Ammon's horn (tissue), 1 donor: ENCODE measurements around the gene TYK2.
A peak's percentile ranks its signal among the peaks of the same experiment; 100 is the strongest.
"Not testable (repeated sequence)": the region's sequence is repeated elsewhere in the genome, so short reads cannot be mapped to it uniquely, and the experiment has no call there.

ENCODE experiments used
- DNase-seq: peaks from one replicate; pipeline ENCODE4 v3.0.0-alpha.2; 2016; ENCODE audit warnings: low spot score

Gene TYK2

DNA sequence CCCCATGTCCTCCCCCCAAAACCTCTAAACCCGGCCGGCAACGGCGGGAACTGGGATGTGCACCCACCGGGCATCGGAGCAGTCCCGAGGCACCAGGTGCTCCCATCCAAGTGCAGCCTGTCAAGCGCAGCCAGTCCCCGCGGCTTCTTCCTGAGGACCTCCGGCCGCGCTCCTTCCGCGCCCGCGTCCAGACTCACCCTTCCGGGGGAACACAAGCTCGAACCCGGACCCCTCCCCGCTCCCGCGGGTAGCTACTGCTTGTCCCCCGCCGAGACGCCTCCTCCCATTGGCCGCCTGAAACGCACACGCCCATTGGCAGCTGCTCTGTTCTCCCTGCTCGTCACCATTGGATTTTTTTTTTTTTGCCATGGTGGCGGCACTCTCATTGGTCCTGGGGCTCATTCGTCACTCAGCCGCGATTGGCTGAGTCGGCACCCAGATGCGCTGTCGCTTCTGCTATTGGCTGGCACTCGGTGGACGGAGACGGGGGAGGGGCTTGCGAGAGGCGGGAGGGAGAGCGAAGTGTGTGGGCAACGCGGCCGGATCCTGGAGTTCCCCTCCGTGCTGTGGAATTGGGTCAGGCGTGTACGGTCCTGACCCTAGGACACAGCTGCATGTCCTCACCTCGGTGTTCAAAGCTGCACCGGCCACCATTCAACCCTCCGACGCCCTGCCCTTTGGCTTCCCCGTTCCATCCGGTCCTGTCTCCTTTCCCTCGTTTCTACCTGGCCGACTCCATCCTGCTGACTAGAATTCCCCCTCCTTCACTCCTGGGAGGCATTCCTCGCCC, at the start of gene TYK2:
Gene TYK2, minus strand, starts transcription at position 260 of the 790 bp plus-strand sequence. CDS start 2,166 bp downstream, outside the sequence.
- peak; percentile 99 for DNase-seq

DNA sequence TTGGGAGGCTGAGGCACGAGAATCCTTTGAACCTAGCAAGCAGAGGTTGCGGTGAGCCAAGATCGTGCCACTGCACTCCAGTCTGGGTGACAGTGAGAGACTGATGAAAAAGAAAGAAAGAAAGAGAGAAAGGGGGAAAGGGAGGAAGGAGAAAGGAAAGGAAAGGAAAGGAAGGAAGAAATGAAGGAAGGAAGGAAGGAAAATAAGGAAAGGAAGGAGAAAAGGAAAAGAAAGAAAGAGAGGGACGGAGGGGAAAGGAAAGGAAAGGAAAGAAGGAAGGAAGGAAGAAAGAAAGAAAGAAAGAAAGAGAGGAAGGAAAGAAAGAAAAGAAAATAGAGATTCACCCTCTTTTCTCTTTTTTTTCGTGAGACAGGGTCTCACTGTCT, 48.6 kb upstream of the TYK2 start:
- DNase-seq, result no peak

DNA sequence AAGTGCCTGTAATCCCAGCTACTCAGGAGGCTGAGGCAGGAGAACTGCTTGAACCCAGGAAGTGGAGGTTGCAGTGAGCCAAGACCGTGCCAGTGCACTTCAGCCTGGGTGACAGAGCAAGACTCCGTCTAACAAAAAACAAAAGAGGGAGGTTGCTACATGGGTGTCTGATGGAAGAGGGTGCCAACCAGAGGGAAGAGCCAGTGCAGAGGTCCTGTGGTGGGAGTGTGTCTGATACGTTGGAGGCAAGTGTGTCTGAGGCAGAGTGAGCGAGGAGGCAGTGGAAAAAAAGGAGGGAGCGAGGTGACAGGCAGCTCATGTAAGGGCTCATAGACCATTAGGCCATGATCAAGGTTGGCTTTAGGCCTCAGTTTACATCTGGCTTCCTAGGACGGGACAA, 46.8 kb upstream of the TYK2 start:
- peak; percentile 0 for DNase-seq

- DNase-seq, result peak; percentile 80
These were observed 43.8 kb upstream of the TYK2 start for GRCh38 chr19:10424011-10424637.

DNA sequence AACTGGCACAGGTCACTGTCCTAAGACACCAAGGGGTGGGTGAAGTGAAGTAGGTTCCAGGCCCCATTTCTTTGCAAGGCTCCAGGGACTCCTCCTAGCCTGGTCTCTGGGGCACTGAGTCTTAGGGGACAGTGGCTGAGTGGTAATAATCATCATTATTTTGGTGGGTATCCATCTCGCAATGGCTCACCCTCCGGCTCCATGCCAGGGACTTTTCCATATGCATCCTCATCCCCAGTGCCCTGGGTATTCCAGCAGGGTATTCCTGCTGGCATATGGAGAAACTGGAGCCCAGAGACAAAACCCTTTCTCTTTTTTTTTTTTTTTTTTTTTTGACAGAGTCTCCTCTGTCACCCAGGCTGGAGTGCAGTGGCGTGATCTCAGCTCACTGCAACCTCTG, 42.5 kb upstream of the TYK2 start:
- DNase-seq, result no peak

DNA sequence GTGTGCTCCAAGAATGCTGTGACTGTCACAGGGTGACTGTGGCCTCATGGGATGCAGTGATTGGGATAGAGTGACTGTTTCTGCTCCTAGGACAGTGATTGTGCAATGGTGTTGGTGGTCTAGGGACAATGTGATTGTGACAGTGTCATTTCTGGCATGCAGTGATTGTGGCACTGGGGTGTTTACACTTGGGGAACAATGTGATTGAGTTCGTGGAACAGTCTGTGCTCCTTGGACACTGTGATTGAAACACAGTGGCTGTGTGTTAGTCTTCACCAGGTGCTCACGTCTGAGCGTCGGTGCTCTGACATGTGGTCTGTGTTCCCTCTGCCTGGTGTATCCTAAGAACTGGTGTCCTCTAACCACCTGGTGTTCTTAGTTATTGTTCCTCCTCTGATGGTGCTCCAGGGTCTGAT, 41.7 kb upstream of the TYK2 start:
- peak; percentile 2 for DNase-seq

GRCh38 chr19:10421240-10422045, 41.1 kb upstream of the TYK2 start:
- DNase-seq, result peak; percentile 1

DNA sequence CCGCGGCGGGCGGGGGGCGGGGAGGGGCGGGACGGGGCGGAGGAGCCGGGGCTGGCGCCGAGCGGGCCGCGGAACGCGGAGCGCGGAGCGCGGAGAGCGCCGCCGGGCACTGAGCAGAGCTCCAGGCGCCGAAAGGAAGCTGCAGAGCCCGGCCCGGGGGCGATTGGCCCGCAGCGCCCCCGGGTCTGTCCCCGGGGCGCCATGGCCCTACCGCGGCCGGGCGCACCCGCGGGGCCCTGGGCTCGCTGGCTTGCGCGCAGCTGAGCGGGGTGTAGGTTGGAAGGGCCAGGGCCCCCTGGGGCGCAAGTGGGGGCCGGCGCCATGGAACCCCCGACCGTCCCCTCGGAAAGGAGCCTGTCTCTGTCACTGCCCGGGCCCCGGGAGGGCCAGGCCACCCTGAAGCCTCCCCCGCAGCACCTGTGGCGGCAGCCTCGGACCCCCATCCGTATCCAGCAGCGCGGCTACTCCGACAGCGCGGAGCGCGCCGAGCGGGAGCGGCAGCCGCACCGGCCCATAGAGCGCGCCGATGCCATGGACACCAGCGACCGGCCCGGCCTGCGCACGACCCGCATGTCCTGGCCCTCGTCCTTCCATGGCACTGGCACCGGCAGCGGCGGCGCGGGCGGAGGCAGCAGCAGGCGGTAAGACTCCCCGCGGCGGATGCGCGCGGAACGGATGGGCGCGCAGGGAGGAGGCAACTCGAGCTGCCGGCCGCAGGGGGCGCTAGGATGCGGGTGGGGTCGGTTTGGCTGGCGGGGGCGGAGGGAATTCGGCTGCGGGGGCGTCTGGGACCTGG, 40.3 kb upstream of the TYK2 start, which contains the start of gene PDE4A:
Gene PDE4A, plus strand, starts transcription at position 95 of the 796 bp plus-strand sequence. Its CDS starts 227 bp downstream, at position 322.
- DNase-seq, result peak; percentile 23

DNA sequence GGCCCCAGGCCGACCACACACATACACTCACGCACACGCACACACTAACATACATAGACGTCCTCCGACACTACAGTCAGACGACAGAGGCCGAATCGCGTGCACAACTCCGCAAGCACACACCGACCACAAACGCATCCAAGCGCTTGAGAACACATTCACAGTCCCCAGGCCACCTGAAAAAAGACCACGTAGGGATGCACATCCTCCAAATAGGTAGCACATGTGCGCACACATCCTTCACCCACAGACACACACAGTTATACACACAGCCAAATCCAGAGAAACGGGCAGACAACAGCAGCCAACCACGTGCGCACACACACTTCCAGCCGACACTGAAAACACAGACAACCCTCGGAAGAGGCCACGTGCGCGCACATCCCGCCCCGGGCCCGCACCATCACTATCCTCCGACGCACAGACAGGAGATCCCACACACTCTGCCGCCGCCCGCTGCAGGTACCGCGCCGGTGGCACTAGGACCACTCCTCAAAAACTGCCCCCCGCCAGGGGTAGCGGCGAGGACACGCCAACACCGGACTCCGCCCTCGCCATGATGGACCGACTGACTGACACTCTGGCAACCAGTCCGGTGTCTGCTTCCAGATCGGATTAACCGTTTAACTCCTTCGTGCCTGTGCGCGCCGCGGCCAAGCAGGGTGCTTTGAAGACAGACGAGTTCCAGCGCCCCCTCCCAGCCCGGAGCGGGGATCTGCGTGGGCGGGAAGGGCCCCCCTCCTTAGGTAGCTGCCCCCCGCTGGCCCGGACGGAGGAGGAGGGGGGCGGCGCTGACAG, 39.5 kb upstream of the TYK2 start:
- peak; percentile 60 for DNase-seq

DNA sequence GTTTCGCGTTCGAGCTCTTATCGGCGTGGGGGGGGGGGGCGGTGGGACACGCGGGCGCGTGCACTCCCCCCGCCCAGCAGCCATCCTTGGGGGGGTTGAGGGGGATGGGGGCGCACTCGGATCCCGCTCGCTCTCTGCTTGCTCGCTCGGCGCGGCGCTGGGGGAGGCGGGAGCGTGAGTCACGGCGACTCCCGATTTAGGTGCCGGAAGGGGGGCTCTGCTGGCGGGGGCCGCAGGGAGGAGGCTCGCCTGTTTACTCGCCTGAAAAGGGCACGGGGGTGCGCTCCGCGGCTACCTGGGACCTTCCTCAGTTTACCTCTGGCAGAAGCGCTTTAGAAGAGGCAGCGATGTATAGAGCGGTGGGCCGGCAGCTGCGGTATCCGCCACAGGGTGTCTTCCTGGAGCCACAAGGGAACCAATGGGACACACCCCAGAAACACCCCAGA, 38.9 kb upstream of the TYK2 start:
- DNase-seq, result peak; percentile 11

GRCh38 chr19:10418485-10419199, 38.3 kb upstream of the TYK2 start:
- peak; percentile 1 for DNase-seq

DNA sequence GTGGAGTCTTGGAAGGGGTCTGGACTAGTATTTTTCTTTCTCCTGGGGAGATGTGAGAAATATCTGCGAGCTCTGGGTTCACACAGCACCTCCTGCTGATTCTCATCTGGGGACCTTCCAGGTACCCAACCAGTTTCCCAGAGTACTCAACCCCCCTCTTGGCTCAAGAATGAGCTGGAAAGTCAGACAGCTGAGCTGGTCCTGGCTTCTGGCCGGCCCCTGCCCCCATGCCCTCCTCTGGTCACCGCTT, 37.8 kb upstream of the TYK2 start:
- DNase-seq, result no peak

GRCh38 chr19:10417541-10418234, 37.3 kb upstream of the TYK2 start:
- peak; percentile 2 for DNase-seq

DNA sequence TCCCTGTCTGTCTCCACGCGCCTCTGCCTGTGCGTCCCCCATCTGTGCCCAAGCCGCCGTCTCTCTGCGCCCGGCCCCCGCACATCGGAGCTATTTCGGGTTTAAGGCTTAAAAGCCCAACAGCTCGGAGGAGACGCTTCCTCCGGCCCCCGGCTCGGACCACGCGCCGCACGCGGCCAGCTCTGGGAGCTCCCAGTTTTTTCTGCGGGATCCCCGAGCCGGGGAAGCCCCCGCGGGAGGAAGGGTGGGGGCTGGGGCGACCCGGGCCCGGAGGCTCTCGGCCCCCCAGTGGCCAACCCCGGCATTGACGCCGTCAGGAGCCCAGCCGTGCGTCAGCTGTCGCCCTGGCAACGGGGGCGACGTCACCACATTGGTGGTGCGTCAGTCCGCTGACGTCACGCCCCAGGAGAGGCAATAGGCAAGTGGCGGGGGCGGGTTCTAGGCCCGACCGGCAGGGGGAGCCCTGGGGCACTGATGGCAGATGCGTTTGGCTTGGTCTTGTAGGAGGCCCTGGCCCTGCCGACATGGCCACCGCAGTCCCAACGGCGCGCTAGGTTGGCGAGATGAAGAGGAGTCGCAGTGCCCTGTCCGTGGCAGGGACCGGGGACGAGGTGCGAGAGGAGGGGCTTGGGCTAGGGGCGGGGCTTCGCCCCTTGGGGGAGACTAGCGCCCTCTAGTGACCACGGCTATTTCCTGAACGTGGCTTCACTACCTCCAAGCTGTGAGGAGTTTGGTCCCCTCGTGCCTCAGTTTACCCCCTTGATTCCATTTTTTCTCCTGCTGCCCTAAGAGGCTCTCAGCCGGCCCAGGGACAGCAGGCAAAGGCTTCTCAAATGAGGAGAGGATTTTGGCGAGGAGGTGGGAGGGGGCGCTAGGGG, 36.2 kb upstream of the TYK2 start:
- peak; percentile 76 for DNase-seq

DNA sequence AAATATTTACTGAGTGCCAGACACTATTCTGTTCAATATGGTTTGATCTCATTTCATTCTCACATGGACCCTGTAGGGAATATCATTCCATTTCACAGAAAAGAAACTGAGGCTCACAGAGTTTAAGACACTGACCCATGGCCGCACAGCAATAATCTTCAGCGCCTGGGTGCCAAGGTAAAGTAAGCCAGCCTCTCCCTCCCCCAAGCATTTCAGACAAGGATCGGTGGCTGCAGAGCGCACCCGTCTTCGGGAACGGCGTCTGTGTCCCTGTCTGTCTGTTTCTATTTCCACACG, 35.7 kb upstream of the TYK2 start:
- no peak for DNase-seq

DNA sequence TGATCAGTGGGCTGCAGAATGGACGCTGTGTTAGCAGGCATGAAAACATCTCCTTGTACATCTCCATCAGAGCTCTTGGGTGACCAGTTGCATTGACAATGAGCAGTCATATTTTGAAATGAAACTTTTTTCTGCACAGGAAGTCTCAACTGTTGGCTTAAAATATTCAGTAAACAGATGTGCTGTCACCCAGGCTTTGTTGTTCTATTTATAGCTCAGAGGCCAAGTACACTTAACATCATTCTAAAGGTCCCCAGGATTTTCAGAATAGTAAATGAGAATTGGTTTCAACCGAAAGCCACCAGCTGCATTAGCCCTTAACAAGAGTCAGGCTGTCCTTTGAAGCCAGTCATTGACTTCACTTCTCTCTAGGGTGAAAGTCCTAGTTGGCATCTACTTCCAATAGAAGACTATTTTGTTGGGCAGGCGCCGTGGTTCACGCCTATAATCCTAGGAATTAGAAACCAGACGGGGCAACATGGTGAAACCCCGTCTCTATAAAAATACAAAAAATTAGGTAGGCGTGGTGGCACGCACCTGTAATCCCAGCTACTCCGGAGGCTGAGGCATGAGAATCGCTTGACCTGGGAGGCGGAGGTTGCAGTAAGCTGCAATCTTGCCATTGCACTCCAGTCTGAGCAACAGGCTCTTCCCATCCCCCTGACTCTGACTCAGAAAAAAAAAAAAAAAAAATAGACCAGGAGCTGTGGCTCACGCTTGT, 32.0 kb upstream of the TYK2 start:
- no peak for DNase-seq

DNA sequence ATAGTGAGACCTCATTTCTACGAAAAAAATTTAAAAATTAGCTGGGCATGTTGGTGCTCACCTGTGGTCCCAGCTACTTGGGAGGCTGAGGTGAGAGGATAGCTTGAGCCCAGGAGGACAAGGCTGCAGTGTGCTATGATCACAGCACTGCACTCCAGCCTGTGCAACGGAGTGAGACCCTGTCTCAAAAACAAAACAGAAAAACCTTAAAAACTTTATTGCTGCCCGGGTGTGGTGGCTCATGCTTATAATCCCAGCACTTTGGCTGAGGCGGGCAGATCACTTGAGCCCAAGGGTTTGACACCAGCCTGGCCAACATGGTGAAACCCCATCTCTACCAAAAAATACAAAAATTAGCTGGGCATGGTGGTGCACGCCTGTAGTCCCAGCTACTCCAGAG, 30.9 kb upstream of the TYK2 start:
- not testable (repeated sequence) for DNase-seq

- DNase-seq, result peak; percentile 78
These were observed 28.3 kb upstream of the TYK2 start for GRCh38 chr19:10408511-10409283.
